A549 (cell line): ENCODE data around the gene KCND3.

ENCODE experiments used
- BHLHE40 ChIP-seq: IDR thresholded peaks from 2 replicates; pipeline ENCODE4 v1.6.1; 2012; ENCODE audit warnings: low read depth, low read length, inconsistent platforms
- EP300 ChIP-seq, 2 experiments: fragments of >200 bp; sonication (Bioruptor Twin); formaldehyde crosslinking; IDR thresholded peaks; 2 replicates in 1 of 2; 3 replicates in 1 of 2; pipeline ENCODE4 v1.6.1; 2016 to 2017
- ESRRA ChIP-seq: fragments of 150-350 bp; IDR thresholded peaks from 2 replicates; pipeline ENCODE4 v1.6.1; 2014; ENCODE audit warnings: mild to moderate bottlenecking, low read length, borderline replicate concordance
- FOSB ChIP-seq: fragments of 250-450 bp; sonication (Bioruptor Pico); IDR thresholded peaks from 2 replicates; pipeline ENCODE4 v1.5.0; 2020; ENCODE audit warnings: mild to moderate bottlenecking, moderate library complexity
- HDAC2 ChIP-seq: fragments of 200-600 bp; sonication (generic); IDR thresholded peaks from 2 replicates; pipeline ENCODE4 v1.6.1; 2016
- POLR2A ChIP-seq: IDR thresholded peaks from 2 replicates; pipeline ENCODE4 v1.6.1; 2012; ENCODE audit warnings: mild to moderate bottlenecking, low read length
- RAD21 ChIP-seq, 2 experiments: fragments of >200 bp in 1 of 2; sonication (Bioruptor Twin) in 1 of 2; formaldehyde crosslinking in 1 of 2; IDR thresholded peaks in 1 of 2; conservative IDR thresholded peaks in 1 of 2; 2 replicates in 1 of 2; 3 replicates in 1 of 2; pipeline ENCODE4 v1.6.1; 2012 to 2018; ENCODE audit warnings: inconsistent platforms in 1 of 2
- SMC3 ChIP-seq: fragments of >200 bp; sonication (Bioruptor Twin); formaldehyde crosslinking; IDR thresholded peaks from 3 replicates; pipeline ENCODE4 v1.6.1; 2018; ENCODE audit warnings: inconsistent platforms
- TFCP2L1 ChIP-seq: fragments of 250-450 bp; sonication (Bioruptor Pico); IDR thresholded peaks from 2 replicates; pipeline ENCODE4 v1.5.0; 2021; ENCODE audit warnings: mild to moderate bottlenecking
- TF ChIP-seq, protein P1 (sequence below): fragments of 200-600 bp; sonication (generic); IDR thresholded peaks from 2 replicates; pipeline ENCODE4 v1.6.1; 2016; ENCODE audit warnings: antibody characterized with exemption, mild to moderate bottlenecking, moderate library complexity
- TF ChIP-seq, protein P2 (sequence below): IDR thresholded peaks from 2 replicates; pipeline ENCODE4 v1.6.1; 2012
- TF ChIP-seq, protein P3 (sequence below): fragments of 150-350 bp; IDR thresholded peaks from 2 replicates; pipeline ENCODE4 v1.6.1; 2014; ENCODE audit warnings: low read depth, mild to moderate bottlenecking, low read length
- TF ChIP-seq, protein P4 (sequence below): fragments of >200 bp; sonication (Bioruptor Twin); formaldehyde crosslinking; IDR thresholded peaks from 3 replicates; pipeline ENCODE4 v1.5.1; 2016
- TF ChIP-seq, protein P5 (sequence below): fragments of 450-650 bp; IDR thresholded peaks from 2 replicates; pipeline ENCODE4 v1.6.1; 2014; ENCODE audit warnings: antibody characterized with exemption

DNA sequence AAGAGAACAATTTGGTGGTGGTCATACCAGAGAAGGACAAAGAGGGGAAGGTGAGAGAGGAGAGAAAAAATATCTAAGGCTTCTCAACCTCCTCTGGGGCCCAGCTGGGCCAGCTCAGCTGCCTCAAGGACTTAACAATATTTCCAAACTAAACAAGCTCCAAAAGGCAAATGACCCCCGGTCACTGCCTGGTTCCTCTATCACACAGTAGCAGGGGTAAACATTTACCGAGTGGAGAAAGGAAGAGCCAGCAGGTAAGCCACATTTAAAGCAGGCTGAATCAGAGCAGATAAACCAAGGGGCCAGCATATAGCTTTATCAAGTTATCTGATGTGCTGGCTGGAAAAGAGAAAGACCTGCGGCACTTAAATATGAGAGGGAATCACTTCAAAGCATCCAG lies 102.1 kb downstream of the KCND3 start:
- TF ChIP-seq, protein P1, sequence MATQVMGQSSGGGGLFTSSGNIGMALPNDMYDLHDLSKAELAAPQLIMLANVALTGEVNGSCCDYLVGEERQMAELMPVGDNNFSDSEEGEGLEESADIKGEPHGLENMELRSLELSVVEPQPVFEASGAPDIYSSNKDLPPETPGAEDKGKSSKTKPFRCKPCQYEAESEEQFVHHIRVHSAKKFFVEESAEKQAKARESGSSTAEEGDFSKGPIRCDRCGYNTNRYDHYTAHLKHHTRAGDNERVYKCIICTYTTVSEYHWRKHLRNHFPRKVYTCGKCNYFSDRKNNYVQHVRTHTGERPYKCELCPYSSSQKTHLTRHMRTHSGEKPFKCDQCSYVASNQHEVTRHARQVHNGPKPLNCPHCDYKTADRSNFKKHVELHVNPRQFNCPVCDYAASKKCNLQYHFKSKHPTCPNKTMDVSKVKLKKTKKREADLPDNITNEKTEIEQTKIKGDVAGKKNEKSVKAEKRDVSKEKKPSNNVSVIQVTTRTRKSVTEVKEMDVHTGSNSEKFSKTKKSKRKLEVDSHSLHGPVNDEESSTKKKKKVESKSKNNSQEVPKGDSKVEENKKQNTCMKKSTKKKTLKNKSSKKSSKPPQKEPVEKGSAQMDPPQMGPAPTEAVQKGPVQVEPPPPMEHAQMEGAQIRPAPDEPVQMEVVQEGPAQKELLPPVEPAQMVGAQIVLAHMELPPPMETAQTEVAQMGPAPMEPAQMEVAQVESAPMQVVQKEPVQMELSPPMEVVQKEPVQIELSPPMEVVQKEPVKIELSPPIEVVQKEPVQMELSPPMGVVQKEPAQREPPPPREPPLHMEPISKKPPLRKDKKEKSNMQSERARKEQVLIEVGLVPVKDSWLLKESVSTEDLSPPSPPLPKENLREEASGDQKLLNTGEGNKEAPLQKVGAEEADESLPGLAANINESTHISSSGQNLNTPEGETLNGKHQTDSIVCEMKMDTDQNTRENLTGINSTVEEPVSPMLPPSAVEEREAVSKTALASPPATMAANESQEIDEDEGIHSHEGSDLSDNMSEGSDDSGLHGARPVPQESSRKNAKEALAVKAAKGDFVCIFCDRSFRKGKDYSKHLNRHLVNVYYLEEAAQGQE = no peak
- TF ChIP-seq ESRRA = no peak
- TF ChIP-seq TFCP2L1 (CRISPR knock-in tag) = no peak
- TF ChIP-seq BHLHE40 = no peak
- TF ChIP-seq RAD21 (conservative IDR thresholded peaks at IDR 0.05 in 1 of 2, IDR thresholded peaks at IDR 0.05 in 1 of 2) = no peak
- TF ChIP-seq, protein P2, sequence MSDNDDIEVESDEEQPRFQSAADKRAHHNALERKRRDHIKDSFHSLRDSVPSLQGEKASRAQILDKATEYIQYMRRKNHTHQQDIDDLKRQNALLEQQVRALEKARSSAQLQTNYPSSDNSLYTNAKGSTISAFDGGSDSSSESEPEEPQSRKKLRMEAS = no peak
- TF ChIP-seq, protein P3, sequence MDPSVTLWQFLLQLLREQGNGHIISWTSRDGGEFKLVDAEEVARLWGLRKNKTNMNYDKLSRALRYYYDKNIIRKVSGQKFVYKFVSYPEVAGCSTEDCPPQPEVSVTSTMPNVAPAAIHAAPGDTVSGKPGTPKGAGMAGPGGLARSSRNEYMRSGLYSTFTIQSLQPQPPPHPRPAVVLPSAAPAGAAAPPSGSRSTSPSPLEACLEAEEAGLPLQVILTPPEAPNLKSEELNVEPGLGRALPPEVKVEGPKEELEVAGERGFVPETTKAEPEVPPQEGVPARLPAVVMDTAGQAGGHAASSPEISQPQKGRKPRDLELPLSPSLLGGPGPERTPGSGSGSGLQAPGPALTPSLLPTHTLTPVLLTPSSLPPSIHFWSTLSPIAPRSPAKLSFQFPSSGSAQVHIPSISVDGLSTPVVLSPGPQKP = no peak
- TF ChIP-seq, protein P4, sequence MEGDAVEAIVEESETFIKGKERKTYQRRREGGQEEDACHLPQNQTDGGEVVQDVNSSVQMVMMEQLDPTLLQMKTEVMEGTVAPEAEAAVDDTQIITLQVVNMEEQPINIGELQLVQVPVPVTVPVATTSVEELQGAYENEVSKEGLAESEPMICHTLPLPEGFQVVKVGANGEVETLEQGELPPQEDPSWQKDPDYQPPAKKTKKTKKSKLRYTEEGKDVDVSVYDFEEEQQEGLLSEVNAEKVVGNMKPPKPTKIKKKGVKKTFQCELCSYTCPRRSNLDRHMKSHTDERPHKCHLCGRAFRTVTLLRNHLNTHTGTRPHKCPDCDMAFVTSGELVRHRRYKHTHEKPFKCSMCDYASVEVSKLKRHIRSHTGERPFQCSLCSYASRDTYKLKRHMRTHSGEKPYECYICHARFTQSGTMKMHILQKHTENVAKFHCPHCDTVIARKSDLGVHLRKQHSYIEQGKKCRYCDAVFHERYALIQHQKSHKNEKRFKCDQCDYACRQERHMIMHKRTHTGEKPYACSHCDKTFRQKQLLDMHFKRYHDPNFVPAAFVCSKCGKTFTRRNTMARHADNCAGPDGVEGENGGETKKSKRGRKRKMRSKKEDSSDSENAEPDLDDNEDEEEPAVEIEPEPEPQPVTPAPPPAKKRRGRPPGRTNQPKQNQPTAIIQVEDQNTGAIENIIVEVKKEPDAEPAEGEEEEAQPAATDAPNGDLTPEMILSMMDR = no peak
- TF ChIP-seq EP300 (IDR thresholded peaks at IDR 0.05) = no peak
- no peak for TF ChIP-seq SMC3
- no peak for TF ChIP-seq POLR2A
- TF ChIP-seq, protein P5, sequence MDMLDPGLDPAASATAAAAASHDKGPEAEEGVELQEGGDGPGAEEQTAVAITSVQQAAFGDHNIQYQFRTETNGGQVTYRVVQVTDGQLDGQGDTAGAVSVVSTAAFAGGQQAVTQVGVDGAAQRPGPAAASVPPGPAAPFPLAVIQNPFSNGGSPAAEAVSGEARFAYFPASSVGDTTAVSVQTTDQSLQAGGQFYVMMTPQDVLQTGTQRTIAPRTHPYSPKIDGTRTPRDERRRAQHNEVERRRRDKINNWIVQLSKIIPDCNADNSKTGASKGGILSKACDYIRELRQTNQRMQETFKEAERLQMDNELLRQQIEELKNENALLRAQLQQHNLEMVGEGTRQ = no peak
- TF ChIP-seq FOSB (CRISPR knock-in tag) = no peak
- no peak for TF ChIP-seq HDAC2
